Measurements from ENCODE around the gene CFAP91.

Gene CFAP91

DNA sequence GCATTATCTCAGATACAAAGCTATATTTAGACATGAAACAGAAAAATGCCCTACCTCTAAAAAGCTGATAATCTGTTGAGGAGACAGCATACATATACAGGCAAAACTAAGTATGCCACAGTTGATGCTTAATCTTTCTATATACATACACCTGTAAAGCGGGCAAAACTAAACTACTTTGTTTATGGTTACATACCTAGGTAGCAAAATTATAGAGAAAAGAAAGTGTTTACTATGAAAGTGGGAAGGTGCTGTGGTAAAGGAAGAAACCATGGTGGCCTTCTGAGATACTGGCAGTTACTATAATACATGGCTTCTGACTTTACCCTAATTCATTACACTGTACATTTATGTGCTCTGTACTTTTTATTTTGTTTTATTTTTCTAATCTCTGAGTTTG, 43.1 kb downstream of the CFAP91 start:
- no peak for DNase-seq

DNA sequence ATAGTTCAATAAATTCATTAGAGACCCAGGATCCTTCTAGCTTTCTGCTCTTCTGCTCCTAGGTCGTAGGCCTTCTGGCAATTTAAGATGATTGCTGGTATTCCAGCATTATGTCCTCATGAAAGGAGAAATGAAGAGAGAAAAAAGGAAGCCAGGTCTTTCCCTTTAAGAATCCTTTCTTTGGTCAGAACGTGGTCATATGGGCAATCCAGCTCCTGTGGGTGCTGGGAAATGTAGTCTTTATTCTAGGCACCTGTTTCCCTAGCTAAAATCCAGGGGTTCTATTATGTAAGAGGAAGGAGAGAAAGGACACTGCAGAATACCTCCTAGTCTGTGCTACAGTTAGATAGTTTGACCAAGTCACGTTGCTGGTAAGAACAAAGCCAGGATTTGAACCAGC, 43.6 kb downstream of the CFAP91 start:
- DNase-seq, result no peak

DNA sequence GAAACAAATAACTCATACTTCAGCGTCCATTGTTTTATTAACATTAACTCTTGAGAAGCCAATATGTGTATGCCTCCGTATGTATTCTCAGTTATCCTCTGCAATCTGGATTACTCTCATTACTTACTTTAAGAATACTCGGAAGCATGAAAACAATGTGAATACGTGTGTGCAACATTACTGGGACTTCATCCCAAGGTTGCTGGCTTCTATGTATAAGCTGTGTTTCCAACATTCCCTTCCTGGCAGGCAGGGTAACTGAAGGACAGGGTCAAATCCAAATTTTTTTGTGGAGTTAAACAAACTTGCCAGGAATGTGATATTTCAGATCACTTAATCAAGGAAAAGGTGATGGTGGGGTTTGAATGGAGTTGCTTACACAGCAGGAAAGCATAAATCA, 44.5 kb downstream of the CFAP91 start:
- DNase-seq, result no peak

DNA sequence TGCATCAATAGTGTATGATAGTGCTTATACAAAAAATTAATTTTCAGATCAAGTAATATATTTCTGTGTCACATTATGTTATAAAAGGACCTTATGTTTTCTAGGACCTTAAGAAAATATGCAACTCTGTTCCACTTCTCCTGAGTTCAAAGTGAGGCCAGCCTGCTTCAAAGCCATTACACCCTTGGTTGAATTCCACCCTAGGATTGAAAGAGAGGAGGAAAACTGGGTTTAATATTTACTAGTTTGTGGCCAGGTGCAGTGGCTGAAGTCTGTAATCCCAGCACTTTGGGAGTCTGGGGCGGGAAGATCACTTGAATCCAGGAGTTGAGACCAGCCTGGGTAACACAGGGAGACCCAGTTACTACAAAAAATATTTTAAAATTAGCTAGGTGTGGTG, 46.2 kb downstream of the CFAP91 start:
- no peak for DNase-seq

DNA sequence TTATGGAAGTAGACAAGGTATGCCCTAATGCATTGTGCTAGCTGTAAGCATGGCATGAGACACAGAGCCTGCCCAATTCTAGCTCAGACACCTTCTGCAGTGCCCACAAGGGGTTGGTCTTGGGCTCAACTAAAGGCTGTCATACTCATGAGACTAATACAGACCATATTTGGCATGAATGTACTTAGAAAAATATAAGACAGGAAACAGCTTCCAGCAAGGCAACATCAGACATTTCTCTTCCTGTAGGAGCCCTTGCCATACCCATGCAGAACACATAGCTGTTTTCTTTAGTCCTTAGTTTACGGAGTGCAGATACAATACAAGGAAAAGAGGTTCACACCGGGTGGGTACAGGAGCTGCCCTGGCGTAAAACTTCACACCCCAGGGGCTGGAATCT, 48.6 kb downstream of the CFAP91 start:
- DNase-seq, result no peak

Measured in NCI-H2081 treated with DMSO at 0.1 percent for 48 hours (cell line).